Activated naive CD4-positive, alpha-beta T cell treated with anti-CD3 and anti-CD28 coated beads for 36 hours (primary cell): ENCODE results near the gene PDLIM4. TPM values are rescaled to one million over a fixed set of nuclear protein-coding genes. Genes with fewer than 3 reads are reported as not detected.

ENCODE experiments used
- CTCF ChIA-PET: fragments of 350-600 bp; sonication (Branson Sonifier 250); formaldehyde crosslinking; loops from one replicate; lab custom pipeline; 2021; ENCODE audit warnings: antibody characterized with exemption; lab: Charles Lee
- DNase-seq: peaks from one replicate; pipeline ENCODE4 v3.0.0-alpha.2; 2020
- H3K27ac Mint-ChIP-seq: one replicate; pipeline ENCODE4 v1.8.0; 2021; ENCODE audit warnings: mild to moderate bottlenecking, mixed read lengths
- H3K27me3 Mint-ChIP-seq: one replicate; pipeline ENCODE4 v1.8.0; 2021; ENCODE audit warnings: low read depth, mixed read lengths
- H3K36me3 Mint-ChIP-seq: one replicate; pipeline ENCODE4 v1.8.0; 2021; ENCODE audit warnings: low read depth, mixed read lengths
- H3K4me1 Mint-ChIP-seq: one replicate; pipeline ENCODE4 v1.8.0; 2021; ENCODE audit warnings: low read depth, mixed read lengths
- H3K4me3 Mint-ChIP-seq: one replicate; pipeline ENCODE4 v1.8.0; 2021; ENCODE audit warnings: mild to moderate bottlenecking, moderate library complexity, mixed read lengths
- H3K9me3 Mint-ChIP-seq: one replicate; pipeline ENCODE4 v1.8.0; 2021; ENCODE audit warnings: mixed read lengths
- intact Hi-C: fragments of 100-400 bp; cut with micrococcal nuclease; formaldehyde crosslinking; loops from one replicate; pipeline ENCODE4 v1.15.1; 2023
- total RNA-seq, 2 experiments: library from RNA; stranded (reverse); gene quantifications; one replicate each; pipeline ENCODE4 v1.2.3, GENCODE V29; 2021

The PDLIM4 gene
- total RNA-seq, 2 experiments from 2014 or later, result not detected

DNA sequence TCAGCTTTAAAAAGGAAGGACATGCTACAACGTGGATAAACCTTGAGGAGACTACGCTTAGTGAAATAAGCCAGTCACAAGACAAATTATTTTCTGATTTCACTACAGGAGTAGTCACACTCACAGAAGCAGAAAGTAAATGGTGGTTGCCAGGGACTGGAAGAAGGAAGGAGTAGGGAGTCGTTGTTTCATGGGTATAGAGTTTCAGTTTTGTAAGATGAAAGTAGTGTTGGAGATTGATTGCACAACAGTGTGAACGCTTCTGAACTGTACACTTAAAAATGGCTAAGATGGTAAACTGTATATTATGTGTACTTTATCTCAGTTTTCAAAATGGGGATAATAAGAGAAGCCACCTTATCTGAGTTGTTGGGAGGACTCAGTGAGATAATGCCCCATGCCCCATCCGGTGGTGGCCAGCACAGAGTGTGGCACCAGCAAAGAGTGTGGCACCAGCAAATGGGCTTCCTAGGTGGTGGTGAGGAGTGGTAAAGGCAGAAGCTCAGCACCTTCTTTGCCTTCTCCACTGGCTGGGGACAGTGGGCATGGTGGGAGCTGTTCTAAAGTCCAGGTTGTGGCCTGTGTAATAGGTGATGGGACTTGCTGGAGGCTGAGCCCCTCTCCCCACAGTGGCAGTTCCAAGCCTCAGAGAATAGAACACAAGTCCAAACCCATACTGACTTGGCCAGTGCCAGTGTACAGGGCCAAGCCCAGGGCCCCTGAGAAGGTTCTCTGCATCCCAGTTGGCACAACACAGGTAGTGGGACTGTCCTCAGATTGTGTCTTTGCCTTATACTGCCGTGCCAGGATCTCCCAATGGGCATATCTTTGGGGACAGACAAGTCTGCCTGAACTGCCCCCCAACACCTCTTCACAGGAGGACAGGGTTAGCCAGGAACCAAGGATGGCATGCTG is 41.1 kb downstream of the PDLIM4 start:
- H3K4me3 Mint-ChIP-seq, result no peak overlapping the region
- no peak overlapping the region for H3K27ac Mint-ChIP-seq

GRCh38 chr5:132299917-132300316 is 42.4 kb downstream of the PDLIM4 start:
- Mint-ChIP-seq H3K27ac (no peak overlapping the region), H3K4me3 (no peak overlapping the region), H3K36me3 (peaks cover 2% of the 10 kb centered on the region), H3K27me3 (peaks cover 11% of the 10 kb centered on the region), H3K9me3 (peaks cover 7% of the 10 kb centered on the region), H3K4me1 (peaks cover 16% of the 10 kb centered on the region)
- no peak for DNase-seq
- intact Hi-C loops, result loop anchor here (5.0 to 10.0 kb wide), 2 partner anchors 437 to 765 kb away; partner anchors contain the start of gene KIF3A
- CTCF ChIA-PET, result no interaction called here

More for the DNA sequence above, 41.1 kb downstream of the PDLIM4 start:
- CTCF ChIA-PET, result interaction anchor here (0.6 to 0.7 kb wide), 2 partner anchors 18 to 69 kb away, joined by 3 read pairs; no protein-coding TSS in a partner anchor
- Mint-ChIP-seq H3K36me3 (no peaks in the 10 kb centered on the region), H3K27me3 (peaks cover 11% of the 10 kb centered on the region), H3K9me3 (peaks cover under 1% of the 10 kb centered on the region), H3K4me1 (peaks cover 17% of the 10 kb centered on the region)
- DNase-seq, result no peak
- intact Hi-C loops, result loop anchor here (5.0 to 10.0 kb wide), 2 partner anchors 439 to 764 kb away; partner anchors contain the start of gene KIF3A

GRCh38 chr5:132300577-132301343 is 43.3 kb downstream of the PDLIM4 start:
- intact Hi-C loops, result no loop called here
- Mint-ChIP-seq H3K4me3 (no peak overlapping the region), H3K27me3 (peaks cover 9% of the 10 kb centered on the region), H3K9me3 (peaks cover 12% of the 10 kb centered on the region), H3K36me3 (peaks cover 8% of the 10 kb centered on the region), H3K27ac (no peak overlapping the region), H3K4me1 (peaks cover 8% of the 10 kb centered on the region)
- CTCF ChIA-PET, result no interaction called here
- DNase-seq, result no peak

DNA sequence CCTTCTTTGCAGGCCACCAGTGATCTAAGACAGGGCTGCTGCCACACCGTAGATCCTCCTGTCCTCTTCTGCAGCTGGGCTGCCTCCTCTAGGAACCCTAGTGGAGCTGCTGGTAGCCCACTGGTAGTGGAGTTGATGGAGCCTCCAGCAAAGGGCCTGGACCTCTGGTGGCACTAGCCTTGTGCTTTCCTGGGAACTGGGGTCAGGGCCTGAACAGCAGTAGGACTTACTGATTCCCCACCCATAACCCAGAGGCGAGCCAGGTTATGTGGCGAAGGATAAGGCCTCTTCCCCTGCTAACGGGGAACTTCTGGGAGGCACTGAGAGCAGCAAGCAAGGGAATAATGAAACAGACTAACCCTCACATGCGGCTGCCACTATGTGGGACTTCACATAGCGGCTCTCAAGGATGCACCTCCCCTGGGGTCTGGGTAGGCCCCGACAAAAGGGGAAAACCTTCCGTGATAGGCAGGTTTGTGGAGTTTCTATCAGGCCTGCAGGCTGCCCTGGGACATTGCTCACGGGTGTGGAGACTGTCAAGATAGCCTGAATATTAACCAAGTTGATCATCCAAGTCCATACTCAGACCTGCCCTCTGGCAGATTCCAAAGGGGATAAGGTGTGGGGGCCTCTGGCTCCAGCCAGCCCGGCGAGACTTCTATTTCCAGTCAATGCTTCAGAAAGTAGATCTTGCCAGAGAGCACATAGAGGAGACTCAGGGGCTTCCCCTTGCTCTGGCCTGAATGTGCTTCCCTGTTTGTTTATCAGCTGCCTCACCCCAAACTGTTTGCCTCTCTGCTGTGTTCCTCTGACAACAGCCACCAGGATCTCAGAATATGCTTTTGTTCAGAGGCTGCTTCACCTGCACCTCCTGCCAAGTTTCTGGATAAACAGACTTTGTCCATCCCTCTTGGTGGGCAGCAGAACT is 44.1 kb downstream of the PDLIM4 start:
- Mint-ChIP-seq H3K9me3 (peaks cover 12% of the 10 kb centered on the region), H3K4me3 (no peak overlapping the region), H3K36me3 (peaks cover 8% of the 10 kb centered on the region), H3K27me3 (peaks cover 6% of the 10 kb centered on the region), H3K4me1 (peaks cover 6% of the 10 kb centered on the region), H3K27ac (no peak overlapping the region)
- CTCF ChIA-PET, result no interaction called here
- DNase-seq, result no peak
- intact Hi-C loops, result no loop called here

- CTCF ChIA-PET, result interaction anchor here (0.5 kb wide), 1 partner anchor 491 kb away, joined by 3 read pairs; no protein-coding TSS in a partner anchor
- DNase-seq, result no peak
- no peak overlapping the region for H3K4me3 Mint-ChIP-seq
Measured at GRCh38 chr5:132302413-132302812, 44.9 kb downstream of the PDLIM4 start.

DNA sequence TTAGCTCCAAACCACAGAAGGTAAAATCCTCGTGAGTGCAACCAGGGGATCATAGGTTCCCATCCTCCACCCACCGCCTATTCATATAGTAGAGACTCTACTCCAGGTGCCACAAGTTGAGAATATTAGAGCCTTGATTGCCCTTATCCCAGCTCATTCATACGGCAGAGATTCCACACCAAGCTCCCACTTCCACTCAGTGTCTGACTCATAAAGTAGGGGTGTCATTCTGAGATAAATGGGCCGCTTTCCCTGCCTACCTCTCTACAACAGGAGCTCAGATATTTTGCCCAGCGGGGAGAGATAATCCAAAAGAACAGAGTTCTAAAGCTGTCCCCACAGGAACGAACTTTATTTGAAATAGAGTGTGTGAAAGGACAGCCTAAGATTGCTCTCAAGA is 46.1 kb downstream of the PDLIM4 start:
- intact Hi-C loops, result no loop called here
- Mint-ChIP-seq H3K27ac (no peak overlapping the region), H3K27me3 (no peaks in the 10 kb centered on the region), H3K36me3 (peaks cover 8% of the 10 kb centered on the region), H3K9me3 (peaks cover 12% of the 10 kb centered on the region), H3K4me3 (no peak overlapping the region), H3K4me1 (no peaks in the 10 kb centered on the region)
- CTCF ChIA-PET, result interaction anchor here (0.5 to 1.4 kb wide), 4 partner anchors 10 to 130 kb away, joined by 3 to 6 read pairs (median 3); partner anchors contain the start of gene SLC22A4
- DNase-seq, result no peak

More at GRCh38 chr5:132302413-132302812, 44.9 kb downstream of the PDLIM4 start:
- peaks cover 4% of the 10 kb centered on the region for H3K4me1 Mint-ChIP-seq
- H3K9me3 Mint-ChIP-seq, result peaks cover 12% of the 10 kb centered on the region
- H3K27ac Mint-ChIP-seq, result no peak overlapping the region
- H3K27me3 Mint-ChIP-seq, result peaks cover under 1% of the 10 kb centered on the region
- H3K36me3 Mint-ChIP-seq, result peaks cover 8% of the 10 kb centered on the region
- intact Hi-C loops, result no loop called here

- intact Hi-C loops, result no loop called here
- peaks cover 8% of the 10 kb centered on the region for H3K36me3 Mint-ChIP-seq
- peaks cover 12% of the 10 kb centered on the region for H3K9me3 Mint-ChIP-seq
- CTCF ChIA-PET, result no interaction called here
- no peak overlapping the region for H3K4me3 Mint-ChIP-seq
- H3K27ac Mint-ChIP-seq, result no peak overlapping the region
- H3K4me1 Mint-ChIP-seq, result no peaks in the 10 kb centered on the region
- DNase-seq, result no peak
- no peaks in the 10 kb centered on the region for H3K27me3 Mint-ChIP-seq
Measured at GRCh38 chr5:132305420-132305819, 47.9 kb downstream of the PDLIM4 start.

DNA sequence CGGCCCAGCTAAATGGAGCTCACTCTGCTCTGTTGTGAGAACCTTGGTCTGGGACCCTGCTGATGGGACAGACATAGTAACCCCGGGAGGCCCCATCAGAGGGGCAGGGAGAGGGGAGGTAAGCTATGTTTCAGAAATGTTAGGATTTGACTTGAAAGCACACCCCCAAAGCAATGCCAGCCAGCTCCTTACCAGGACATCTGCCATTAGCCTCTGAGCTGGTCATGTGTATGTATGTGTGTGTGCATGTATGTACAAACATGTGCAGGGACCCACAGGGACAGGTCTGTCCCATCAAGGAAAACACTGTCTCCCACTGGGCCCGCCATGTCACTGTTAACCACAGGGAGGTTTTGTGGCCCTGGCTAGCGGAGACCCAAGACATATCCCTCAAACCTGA is 51.2 kb downstream of the PDLIM4 start:
- Mint-ChIP-seq H3K4me1 (no peaks in the 10 kb centered on the region), H3K4me3 (no peak overlapping the region), H3K27ac (no peak overlapping the region), H3K9me3 (peaks cover 10% of the 10 kb centered on the region), H3K27me3 (no peaks in the 10 kb centered on the region), H3K36me3 (peaks cover 8% of the 10 kb centered on the region)
- CTCF ChIA-PET, result interaction anchor here (1.5 kb wide), 1 partner anchor 16 kb away, joined by 4 read pairs; no protein-coding TSS in a partner anchor
- intact Hi-C loops, result no loop called here
- DNase-seq, result no peak

DNA sequence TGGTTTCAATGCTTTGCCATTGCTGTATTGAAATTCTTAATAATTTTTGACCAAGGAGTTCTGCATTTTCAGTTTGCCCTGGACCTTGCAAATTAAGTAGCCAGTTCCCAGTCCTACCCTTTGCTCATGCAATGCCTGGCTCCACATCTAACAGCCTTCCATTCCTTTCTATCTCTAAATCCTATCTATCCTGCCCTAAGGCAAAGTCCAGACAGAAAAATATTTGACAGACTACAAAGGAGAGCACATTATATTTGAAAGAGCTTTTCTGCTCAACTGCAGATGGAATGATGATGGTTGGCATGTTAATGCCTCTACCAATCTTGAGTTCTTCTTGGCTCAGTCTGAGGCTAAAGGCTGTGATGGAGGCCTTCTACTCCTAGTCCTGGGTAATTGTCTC is 52.2 kb downstream of the PDLIM4 start:
- Mint-ChIP-seq H3K4me1 (no peaks in the 10 kb centered on the region), H3K27me3 (no peaks in the 10 kb centered on the region), H3K36me3 (peaks cover 7% of the 10 kb centered on the region), H3K4me3 (no peak overlapping the region), H3K9me3 (peaks cover 7% of the 10 kb centered on the region), H3K27ac (no peak overlapping the region)
- DNase-seq, result no peak
- intact Hi-C loops, result no loop called here
- CTCF ChIA-PET, result interaction anchor here (0.8 to 1.5 kb wide), 2 partner anchors 15 to 262 kb away, joined by 3 to 4 read pairs; no protein-coding TSS in a partner anchor

- Mint-ChIP-seq H3K4me1 (no peaks in the 10 kb centered on the region), H3K9me3 (peaks cover 2% of the 10 kb centered on the region), H3K27ac (no peak overlapping the region), H3K36me3 (peaks cover 3% of the 10 kb centered on the region), H3K4me3 (no peak overlapping the region), H3K27me3 (no peaks in the 10 kb centered on the region)
- CTCF ChIA-PET, result interaction anchor here (0.8 to 1.5 kb wide), 2 partner anchors 14 to 261 kb away, joined by 3 to 4 read pairs; no protein-coding TSS in a partner anchor
- intact Hi-C loops, result no loop called here
- DNase-seq, result no peak
Measured at GRCh38 chr5:132310141-132310834, 52.8 kb downstream of the PDLIM4 start.

DNA sequence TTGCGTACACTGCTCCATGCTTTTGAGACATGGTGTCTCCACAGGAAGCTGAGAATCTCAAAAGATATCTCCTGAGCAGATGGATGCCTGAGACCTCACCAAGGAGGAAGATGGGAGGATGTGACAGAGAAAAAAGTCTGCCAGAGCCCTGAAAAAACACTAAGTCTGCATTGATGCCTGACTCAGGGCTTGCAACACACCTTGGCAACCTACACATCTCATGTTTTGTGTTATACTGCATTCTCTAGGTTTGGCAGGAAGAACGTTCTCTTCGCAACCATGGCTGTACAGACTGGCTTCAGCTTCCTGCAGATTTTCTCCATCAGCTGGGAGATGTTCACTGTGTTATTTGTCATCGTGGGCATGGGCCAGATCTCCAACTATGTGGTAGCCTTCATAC is 55.9 kb downstream of the PDLIM4 start:
- CTCF ChIA-PET, result interaction anchor here (1.0 kb wide), 1 partner anchor 186 kb away, joined by 3 read pairs; no protein-coding TSS in a partner anchor
- intact Hi-C loops, result no loop called here
- H3K27me3 Mint-ChIP-seq, result no peaks in the 10 kb centered on the region
- no peaks in the 10 kb centered on the region for H3K9me3 Mint-ChIP-seq
- no peaks in the 10 kb centered on the region for H3K36me3 Mint-ChIP-seq
- DNase-seq, result no peak
- no peak overlapping the region for H3K4me3 Mint-ChIP-seq
- no peak overlapping the region for H3K27ac Mint-ChIP-seq
- H3K4me1 Mint-ChIP-seq, result no peaks in the 10 kb centered on the region
